Peyer's patch (tissue), 4 donors: Measurements from ENCODE around the gene MICAL3. TPM values are rescaled to one million over a fixed set of nuclear protein-coding genes. Genes with fewer than 3 reads are reported as not detected.
A peak's percentile ranks its signal among the peaks of the same experiment; 100 is the strongest.

ENCODE experiments used
- DNase-seq, 3 donors: peaks; one replicate each; pipeline ENCODE4 v3.0.0-alpha.2; 2017 to 2019
- H3K27ac ChIP-seq, 4 donors: fragments of 200-600 bp; sonication (generic); one replicate each; pipeline ENCODE4 v1.5.1; 2016 to 2019
- H3K27me3 ChIP-seq, 2 donors: fragments of 200-600 bp; sonication (generic); one replicate each; pipeline ENCODE4 v1.5.1; 2019
- H3K36me3 ChIP-seq, 3 donors: fragments of 200-600 bp; sonication (generic); one replicate each; pipeline ENCODE4 v1.5.1; 2016 to 2019
- H3K4me1 ChIP-seq, 4 donors: fragments of 200-600 bp; sonication (generic); one replicate each; pipeline ENCODE4 v1.5.1; 2016 to 2019
- H3K4me3 ChIP-seq, 4 donors: fragments of 200-600 bp; sonication (generic); 1 replicate in 3 of 4; 2 replicates in 1 of 4; pipeline ENCODE4 v1.5.1; 2016 to 2019; ENCODE audit warnings: mild to moderate bottlenecking in 1 of 4
- H3K9me3 ChIP-seq, 4 donors: fragments of 200-600 bp; sonication (generic); one replicate each; pipeline ENCODE4 v1.5.1; 2016 to 2019; ENCODE audit warnings: mild to moderate bottlenecking in 1 of 4
- POLR2A ChIP-seq, 2 donors: fragments of 450-650 bp; IDR thresholded peaks; one replicate each; pipeline ENCODE4 v1.5.1; 2017; ENCODE audit warnings: antibody characterized with exemption in 2 of 2, mild to moderate bottlenecking in 2 of 2, moderate library complexity in 2 of 2
- total RNA-seq, 4 donors: library from RNA; depleted of rRNA; stranded (reverse); fragments of >200 nt; gene quantifications; one replicate each; pipeline ENCODE4 v1.1.0, GENCODE V29; 2016
- TF ChIP-seq, protein P1 (sequence below), 6 experiments: fragments of 450-650 bp in 4 of 6; fragments of 200-600 bp in 2 of 6; sonication (generic) in 1 of 6; IDR thresholded peaks; one replicate each; pipeline ENCODE4 v1.5.1; 2017 to 2019; ENCODE audit warnings: antibody characterized with exemption in 6 of 6, mild to moderate bottlenecking in 3 of 6, moderate library complexity in 1 of 6

Gene MICAL3
- total RNA-seq, 4 donors from 2014 or later, result 68.5 to 99.1 (median 88.7) TPM

- Histone ChIP-seq H3K9me3 (no peaks in the 10 kb centered on the region), H3K27ac (no peak overlapping the region), H3K4me3 (peak overlapping the region in 1 of 4 donors; percentile 39), H3K27me3 (no peaks in the 10 kb centered on the region), H3K4me1 (peaks cover 4 to 34% (median 15%) of the 10 kb centered on the region in 4 donors), H3K36me3 (no peaks in the 10 kb centered on the region)
- DNase-seq, result no peak
- TF ChIP-seq, protein P1, sequence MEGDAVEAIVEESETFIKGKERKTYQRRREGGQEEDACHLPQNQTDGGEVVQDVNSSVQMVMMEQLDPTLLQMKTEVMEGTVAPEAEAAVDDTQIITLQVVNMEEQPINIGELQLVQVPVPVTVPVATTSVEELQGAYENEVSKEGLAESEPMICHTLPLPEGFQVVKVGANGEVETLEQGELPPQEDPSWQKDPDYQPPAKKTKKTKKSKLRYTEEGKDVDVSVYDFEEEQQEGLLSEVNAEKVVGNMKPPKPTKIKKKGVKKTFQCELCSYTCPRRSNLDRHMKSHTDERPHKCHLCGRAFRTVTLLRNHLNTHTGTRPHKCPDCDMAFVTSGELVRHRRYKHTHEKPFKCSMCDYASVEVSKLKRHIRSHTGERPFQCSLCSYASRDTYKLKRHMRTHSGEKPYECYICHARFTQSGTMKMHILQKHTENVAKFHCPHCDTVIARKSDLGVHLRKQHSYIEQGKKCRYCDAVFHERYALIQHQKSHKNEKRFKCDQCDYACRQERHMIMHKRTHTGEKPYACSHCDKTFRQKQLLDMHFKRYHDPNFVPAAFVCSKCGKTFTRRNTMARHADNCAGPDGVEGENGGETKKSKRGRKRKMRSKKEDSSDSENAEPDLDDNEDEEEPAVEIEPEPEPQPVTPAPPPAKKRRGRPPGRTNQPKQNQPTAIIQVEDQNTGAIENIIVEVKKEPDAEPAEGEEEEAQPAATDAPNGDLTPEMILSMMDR (IDR thresholded peaks at IDR 0.05), result no peak
- TF ChIP-seq POLR2A (IDR thresholded peaks at IDR 0.05), result no peak
Observed at GRCh38 chr22:17778412-17778976, 245.9 kb downstream of the MICAL3 start.

GRCh38 chr22:17777717-17778044 is 246.7 kb downstream of the MICAL3 start:
- Histone ChIP-seq H3K4me1 (peaks cover 4 to 42% (median 20%) of the 10 kb centered on the region in 4 donors), H3K4me3 (peak overlapping the region; percentile 39 to 50 (median 48)), H3K9me3 (no peaks in the 10 kb centered on the region), H3K27ac (peak overlapping the region; percentile 61 to 90 (median 81)), H3K27me3 (no peaks in the 10 kb centered on the region), H3K36me3 (no peaks in the 10 kb centered on the region)
- DNase-seq, result no peak
- no peak for TF ChIP-seq POLR2A (IDR thresholded peaks at IDR 0.05)
- TF ChIP-seq, protein P1 (IDR thresholded peaks at IDR 0.05), result no peak

GRCh38 chr22:17777005-17777716 is 247.2 kb downstream of the MICAL3 start:
- H3K4me3 ChIP-seq, result peak overlapping the region; percentile 39 to 50 (median 48)
- H3K4me1 ChIP-seq, result peaks cover 0 to 47% (median 21%) of the 10 kb centered on the region in 4 donors
- TF ChIP-seq, protein P1 (IDR thresholded peaks at IDR 0.05), result no peak
- TF ChIP-seq POLR2A (IDR thresholded peaks at IDR 0.05), result no peak
- peak overlapping the region; percentile 61 to 90 (median 81) for H3K27ac ChIP-seq
- H3K9me3 ChIP-seq, result no peaks in the 10 kb centered on the region
- H3K27me3 ChIP-seq, result no peaks in the 10 kb centered on the region
- no peaks in the 10 kb centered on the region for H3K36me3 ChIP-seq
- peak in 2 of 3 donors; percentile 78 to 88 for DNase-seq

GRCh38 chr22:17775781-17776465 is 248.4 kb downstream of the MICAL3 start:
- peak in 1 of 3 donors; percentile 44 for DNase-seq
- no peak for TF ChIP-seq POLR2A (IDR thresholded peaks at IDR 0.05)
- TF ChIP-seq, protein P1 (IDR thresholded peaks at IDR 0.05), result no peak
- peak overlapping the region in 2 of 4 donors; percentile 79 to 90 for H3K27ac ChIP-seq
- H3K9me3 ChIP-seq, result no peaks in the 10 kb centered on the region
- H3K4me3 ChIP-seq, result no peak overlapping the region
- H3K36me3 ChIP-seq, result no peaks in the 10 kb centered on the region
- no peaks in the 10 kb centered on the region for H3K27me3 ChIP-seq
- H3K4me1 ChIP-seq, result peaks cover 0 to 37% (median 14%) of the 10 kb centered on the region in 4 donors

GRCh38 chr22:17774926-17775685 is 249.3 kb downstream of the MICAL3 start:
- Histone ChIP-seq H3K4me1 (peaks cover 0 to 37% (median 12%) of the 10 kb centered on the region in 4 donors), H3K27ac (peak overlapping the region; percentile 77 to 90 (median 83)), H3K4me3 (peak overlapping the region in 3 of 4 donors; percentile 91 to 99 (median 93)), H3K27me3 (no peaks in the 10 kb centered on the region), H3K36me3 (no peaks in the 10 kb centered on the region), H3K9me3 (no peaks in the 10 kb centered on the region)
- DNase-seq, result peak in 1 of 3 donors; percentile 34
- TF ChIP-seq, protein P1 (IDR thresholded peaks at IDR 0.05), result no peak
- no peak for TF ChIP-seq POLR2A (IDR thresholded peaks at IDR 0.05)
